Measurements from ENCODE around the gene PDE11A.

The PDE11A gene

GRCh38 chr2:177716484-177716883 is 356.1 kb downstream of the PDE11A start:
- Histone ChIP-seq H3K9me3 (ENCODE audit: insufficient read depth, low read length) (no peaks in the 10 kb centered on the region), H3K79me2 (ENCODE audit: insufficient read depth, low read length) (no peaks in the 10 kb centered on the region), H3K27ac (ENCODE audit: low read depth, low read length) (no peak overlapping the region), H3K9ac (ENCODE audit: low read length) (no peak overlapping the region), H3K4me2 (ENCODE audit: low read depth, low read length, poor library complexity, severe bottlenecking) (no peak overlapping the region), H3K27me3 (ENCODE audit: low read length) (no peaks in the 10 kb centered on the region), H3K4me3 (ENCODE audit: insufficient read depth, low read length, poor library complexity, severe bottlenecking) (no peak overlapping the region), H3F3A (ENCODE audit: insufficient read depth) (no peaks in the 10 kb centered on the region), H2AFZ (ENCODE audit: low read depth, low read length, severe bottlenecking) (no peak overlapping the region), H4K20me1 (ENCODE audit: low read depth, low read length) (no peaks in the 10 kb centered on the region), H3K36me3 (ENCODE audit: low read length) (no peaks in the 10 kb centered on the region), H3K9me2 (replicated peaks; ENCODE audit: insufficient read depth, low read length) (no peaks in the 10 kb centered on the region)
- TF ChIP-seq CTCF (IDR thresholded peaks at IDR 0.05; ENCODE audit: insufficient read depth, low read length, poor library complexity, severe bottlenecking) = no peak
- no peak for TF ChIP-seq EZH2phosphoT487 (conservative IDR thresholded peaks at IDR 0.05; ENCODE audit: low read length)

- no peaks in the 10 kb centered on the region for H3K9me3 ChIP-seq (ENCODE audit: insufficient read depth, low read length)
- H3K9me2 ChIP-seq (replicated peaks; ENCODE audit: insufficient read depth, low read length) = no peaks in the 10 kb centered on the region
- no peak overlapping the region for H2AFZ ChIP-seq (ENCODE audit: low read depth, low read length, severe bottlenecking)
- H3K9ac ChIP-seq (ENCODE audit: low read length) = no peak overlapping the region
- H3K27ac ChIP-seq (ENCODE audit: low read depth, low read length) = no peak overlapping the region
- no peaks in the 10 kb centered on the region for H3K27me3 ChIP-seq (ENCODE audit: low read length)
- H3K36me3 ChIP-seq (ENCODE audit: low read length) = no peaks in the 10 kb centered on the region
- no peak overlapping the region for H3K4me2 ChIP-seq (ENCODE audit: low read depth, low read length, poor library complexity, severe bottlenecking)
- H3K4me3 ChIP-seq (ENCODE audit: insufficient read depth, low read length, poor library complexity, severe bottlenecking) = no peak overlapping the region
- H3K79me2 ChIP-seq (ENCODE audit: insufficient read depth, low read length) = no peaks in the 10 kb centered on the region
- H4K20me1 ChIP-seq (ENCODE audit: low read depth, low read length) = no peaks in the 10 kb centered on the region
- no peaks in the 10 kb centered on the region for H3F3A ChIP-seq (ENCODE audit: insufficient read depth)
- TF ChIP-seq EZH2phosphoT487 (conservative IDR thresholded peaks at IDR 0.05; ENCODE audit: low read length) (no peak), CTCF (IDR thresholded peaks at IDR 0.05; ENCODE audit: insufficient read depth, low read length, poor library complexity, severe bottlenecking) (no peak)
Measured at GRCh38 chr2:177715771-177716170, 356.8 kb downstream of the PDE11A start.

GRCh38 chr2:177714704-177715103 is 357.9 kb downstream of the PDE11A start:
- TF ChIP-seq CTCF (IDR thresholded peaks at IDR 0.05; ENCODE audit: insufficient read depth, low read length, poor library complexity, severe bottlenecking) (no peak), EZH2phosphoT487 (conservative IDR thresholded peaks at IDR 0.05; ENCODE audit: low read length) (no peak)
- no peaks in the 10 kb centered on the region for H3K27me3 ChIP-seq (ENCODE audit: low read length)
- H2AFZ ChIP-seq (ENCODE audit: low read depth, low read length, severe bottlenecking) = no peak overlapping the region
- no peak overlapping the region for H3K4me3 ChIP-seq (ENCODE audit: insufficient read depth, low read length, poor library complexity, severe bottlenecking)
- no peaks in the 10 kb centered on the region for H3K79me2 ChIP-seq (ENCODE audit: insufficient read depth, low read length)
- H3K9me2 ChIP-seq (replicated peaks; ENCODE audit: insufficient read depth, low read length) = no peaks in the 10 kb centered on the region
- no peak overlapping the region for H3K4me2 ChIP-seq (ENCODE audit: low read depth, low read length, poor library complexity, severe bottlenecking)
- no peaks in the 10 kb centered on the region for H4K20me1 ChIP-seq (ENCODE audit: low read depth, low read length)
- no peak overlapping the region for H3K27ac ChIP-seq (ENCODE audit: low read depth, low read length)
- no peaks in the 10 kb centered on the region for H3K36me3 ChIP-seq (ENCODE audit: low read length)
- no peaks in the 10 kb centered on the region for H3K9me3 ChIP-seq (ENCODE audit: insufficient read depth, low read length)
- no peaks in the 10 kb centered on the region for H3F3A ChIP-seq (ENCODE audit: insufficient read depth)
- H3K9ac ChIP-seq (ENCODE audit: low read length) = no peak overlapping the region

All from SU-DHL-6 (cell line).